ENCODE measurements around the gene TRIM43B.
"Not testable (repeated sequence)": the region's sequence is repeated elsewhere in the genome, so short reads cannot be mapped to it uniquely, and the experiment has no call there.

The TRIM43B gene

DNA sequence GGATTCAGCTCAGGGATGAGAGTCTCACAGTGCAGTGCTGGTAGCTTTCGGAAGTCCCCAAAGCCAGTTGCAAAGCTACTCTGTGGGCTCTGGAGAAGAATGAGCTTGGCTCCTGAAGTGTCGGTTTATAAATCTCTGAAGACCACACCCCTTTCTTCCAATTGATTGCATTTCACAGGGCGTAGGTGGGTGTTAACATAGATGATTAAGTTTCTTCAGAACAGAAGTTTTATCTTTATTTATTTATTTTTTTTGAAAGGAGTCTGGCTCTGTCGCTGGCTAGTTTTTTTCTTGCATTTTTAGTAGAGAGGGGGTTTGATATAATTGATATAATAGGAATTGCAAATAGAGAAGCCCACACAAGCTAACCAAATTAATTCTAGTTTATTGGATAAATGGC lies at the start of gene TRIM43B:
TSS of gene TRIM43B (minus strand) at position 101 of the 400 bp plus-strand sequence. CDS start 2,040 bp downstream, outside the sequence.
- not testable (repeated sequence) for DNase-seq (ENCODE audit: low read depth in 1 of 2, low spot score in 1 of 2)

DNA sequence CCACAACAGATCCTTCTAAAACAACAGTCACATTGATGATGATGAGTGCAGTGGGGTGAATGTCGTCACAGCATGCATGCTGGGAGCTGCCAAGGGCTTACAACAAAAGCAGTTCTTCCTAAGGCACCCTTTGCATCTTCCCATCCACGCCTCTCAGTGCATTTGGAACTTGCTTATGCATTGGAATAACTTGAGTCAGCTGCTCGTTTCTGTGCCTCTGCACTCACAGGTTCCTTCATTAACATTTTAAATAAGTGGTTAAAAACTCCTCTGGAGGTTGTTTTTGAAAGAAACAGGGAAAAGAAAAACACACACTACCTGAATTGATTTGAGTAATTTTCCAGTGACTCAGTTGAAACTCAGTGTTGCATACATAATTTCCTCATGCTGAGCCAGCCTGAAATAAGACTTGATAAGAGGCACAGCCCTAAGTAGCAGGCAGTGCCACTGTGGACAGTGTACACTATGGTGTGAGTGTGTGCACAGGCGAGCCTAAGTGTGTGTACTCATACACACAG lies 46.8 kb upstream of the TRIM43B start:
- DNase-seq (ENCODE audit: low read depth in 1 of 2, low spot score in 1 of 2) = no peak

DNA sequence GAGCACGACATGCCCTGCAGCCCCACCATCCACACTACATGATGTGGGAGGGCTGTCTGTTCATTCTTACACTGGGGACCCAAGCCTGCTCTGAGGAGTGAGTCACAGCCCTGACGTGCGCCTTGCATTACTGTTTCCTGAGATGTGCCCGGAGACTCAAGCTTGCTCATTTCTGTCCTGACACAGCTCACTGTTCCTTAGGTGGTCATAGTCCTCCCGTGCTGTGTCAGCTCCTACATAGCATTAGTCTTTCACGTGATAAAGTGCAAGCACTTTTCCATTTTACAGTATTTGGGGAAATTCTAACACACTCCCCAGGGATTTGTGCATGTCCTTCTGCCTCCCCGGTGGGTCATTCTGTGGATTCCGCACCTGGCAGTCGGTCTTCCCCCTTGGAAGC lies 46.2 kb upstream of the TRIM43B start:
- no peak for DNase-seq (ENCODE audit: low read depth in 1 of 2, low spot score in 1 of 2)

DNA sequence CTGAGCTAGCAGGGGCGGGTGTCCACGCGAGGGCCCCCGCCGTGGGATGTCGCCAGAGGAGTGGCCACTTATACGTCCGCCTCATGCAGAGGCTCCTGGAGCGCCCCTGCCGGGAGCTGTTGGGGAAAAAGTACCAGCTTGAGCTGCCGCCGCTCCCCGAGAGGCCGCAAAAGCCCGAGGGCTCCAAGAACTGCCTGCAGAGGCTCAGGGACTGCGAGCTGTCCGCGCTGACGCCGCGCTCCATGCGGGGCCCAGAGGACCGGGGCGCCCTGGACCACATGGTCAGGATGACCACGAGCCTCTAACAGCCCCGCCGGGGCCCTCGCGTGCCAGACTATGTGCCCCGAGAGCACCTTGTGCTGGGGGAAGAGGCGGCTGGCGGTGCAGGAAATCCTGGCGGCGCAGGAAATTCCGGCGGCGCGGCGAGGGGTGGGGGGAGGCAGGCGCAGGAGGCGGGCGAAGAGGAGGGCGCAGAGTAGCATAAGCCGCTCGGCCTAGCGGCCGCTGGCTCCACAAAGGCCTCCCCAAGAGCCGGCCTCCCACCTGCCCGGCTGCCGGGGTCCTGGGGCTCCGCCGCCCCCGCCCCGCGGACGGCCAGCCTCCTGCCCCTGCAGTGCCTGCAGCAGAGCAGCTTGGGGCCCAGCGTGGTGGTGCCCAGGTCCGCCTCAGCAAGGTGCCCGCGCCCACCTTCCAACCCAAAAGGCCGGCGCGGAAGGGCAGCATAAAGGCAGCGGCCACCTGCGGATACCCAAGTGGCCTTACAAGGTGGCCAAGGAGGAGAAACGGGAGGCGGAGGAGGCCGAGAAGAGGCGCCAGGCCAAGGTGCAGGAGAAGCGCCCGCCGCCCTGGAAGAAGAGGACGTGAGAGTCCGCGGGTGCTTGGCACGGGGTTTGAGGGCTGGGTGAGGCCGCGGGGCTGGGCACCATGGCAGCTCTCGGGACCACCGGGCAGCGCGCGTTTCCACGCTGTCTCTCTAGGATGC lies 42.1 kb upstream of the TRIM43B start:
- peak; percentile 24 to 31 for DNase-seq (ENCODE audit: low read depth in 1 of 2, low spot score in 1 of 2)

DNA sequence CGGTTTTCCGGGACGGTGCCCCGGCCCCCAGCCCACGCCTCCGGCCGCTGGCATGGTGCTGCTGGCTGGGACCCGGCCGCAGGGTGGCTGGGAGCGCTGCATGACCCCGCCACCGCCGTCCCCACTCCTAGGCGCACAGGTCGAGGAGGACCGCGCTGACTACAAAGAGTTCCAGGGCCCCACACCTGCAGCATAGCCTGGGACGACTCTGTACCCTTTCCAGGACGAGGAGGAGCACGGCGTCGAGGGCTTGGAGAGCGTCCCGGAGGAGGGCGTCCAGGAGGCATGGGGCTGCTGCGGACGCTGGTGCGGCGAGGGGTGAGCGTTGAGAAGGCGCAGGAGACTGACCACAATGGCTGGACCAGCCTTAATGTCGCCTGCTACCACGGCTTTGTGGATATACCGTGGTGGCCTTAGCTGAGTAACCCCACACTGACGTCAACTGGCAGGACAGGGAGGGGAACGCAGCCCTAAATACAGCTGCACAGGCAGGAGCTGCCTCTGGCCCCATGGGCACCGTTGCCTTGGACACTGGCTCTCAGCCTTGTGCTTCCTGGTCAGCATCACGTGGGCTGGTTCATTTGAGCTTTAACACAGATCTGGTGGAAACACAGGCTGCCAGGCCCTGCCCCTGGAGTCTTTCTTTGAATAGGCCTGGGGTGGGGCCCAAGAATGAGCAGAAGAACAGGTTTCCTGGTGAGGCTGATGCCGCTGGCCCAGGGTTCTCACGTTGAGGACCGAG lies 40.9 kb upstream of the TRIM43B start:
- no peak for DNase-seq (ENCODE audit: low read depth in 1 of 2, low spot score in 1 of 2)

DNA sequence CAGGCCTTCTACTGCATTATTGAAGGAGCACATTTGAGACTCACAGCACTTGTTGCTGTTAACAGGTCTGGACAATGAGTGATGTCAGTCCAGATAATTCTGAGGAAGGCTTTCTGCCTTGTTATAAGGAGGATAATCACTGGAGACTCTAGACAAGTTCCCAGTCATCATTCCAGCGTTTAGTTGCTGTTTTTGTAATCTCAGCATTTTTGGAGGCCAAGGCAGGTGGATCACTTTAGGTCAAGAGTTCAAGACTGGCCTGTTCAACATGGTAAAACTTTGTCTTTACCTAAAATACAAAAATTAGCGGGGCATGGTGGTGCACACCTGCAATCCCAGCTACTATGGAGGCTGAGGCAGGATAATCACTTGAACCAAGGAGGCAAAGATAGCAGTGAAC lies 39.6 kb upstream of the TRIM43B start:
- no peak for DNase-seq (ENCODE audit: low read depth in 1 of 2, low spot score in 1 of 2)

DNA sequence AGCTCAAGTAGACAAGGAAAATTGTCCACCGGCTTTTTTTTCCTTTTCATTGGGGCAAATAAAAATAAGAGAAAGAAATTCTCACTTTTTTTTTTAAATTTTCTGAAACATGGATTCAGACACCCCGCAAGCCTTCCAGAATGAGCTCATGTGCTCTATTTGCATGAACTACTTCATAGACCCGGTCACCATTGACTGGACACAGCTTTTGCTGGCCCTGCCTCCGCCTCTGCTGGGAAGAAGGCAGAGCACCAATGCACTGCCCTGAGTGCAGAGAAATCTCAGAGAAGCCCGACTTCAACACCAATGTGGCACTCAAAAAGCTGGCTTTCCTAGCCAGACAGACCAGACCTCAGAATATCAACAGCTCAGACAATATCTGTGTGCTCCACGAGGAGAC lies 30.2 kb upstream of the TRIM43B start:
- no peak for DNase-seq (ENCODE audit: low read depth in 1 of 2, low spot score in 1 of 2)

DNA sequence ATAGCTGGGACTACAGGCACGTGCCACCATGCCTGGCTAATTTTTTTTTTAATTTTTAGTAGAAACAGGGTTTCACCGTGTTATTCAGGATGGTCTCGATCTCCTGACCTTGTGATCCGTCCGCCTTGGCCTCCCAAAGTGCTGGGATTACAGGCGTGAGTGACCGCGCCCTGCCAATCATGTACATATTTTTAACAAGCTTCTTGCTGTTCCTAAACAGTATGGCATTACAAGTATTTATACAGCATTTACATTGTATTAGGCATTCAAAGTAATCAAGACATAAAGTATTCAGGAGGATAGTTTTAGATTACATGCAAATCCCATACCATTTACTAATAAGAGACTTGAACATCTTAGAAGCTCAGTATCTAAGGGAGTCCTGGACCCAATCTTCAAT lies 29.7 kb upstream of the TRIM43B start:
- not testable (repeated sequence) for DNase-seq (ENCODE audit: low read depth in 1 of 2, low spot score in 1 of 2)

DNA sequence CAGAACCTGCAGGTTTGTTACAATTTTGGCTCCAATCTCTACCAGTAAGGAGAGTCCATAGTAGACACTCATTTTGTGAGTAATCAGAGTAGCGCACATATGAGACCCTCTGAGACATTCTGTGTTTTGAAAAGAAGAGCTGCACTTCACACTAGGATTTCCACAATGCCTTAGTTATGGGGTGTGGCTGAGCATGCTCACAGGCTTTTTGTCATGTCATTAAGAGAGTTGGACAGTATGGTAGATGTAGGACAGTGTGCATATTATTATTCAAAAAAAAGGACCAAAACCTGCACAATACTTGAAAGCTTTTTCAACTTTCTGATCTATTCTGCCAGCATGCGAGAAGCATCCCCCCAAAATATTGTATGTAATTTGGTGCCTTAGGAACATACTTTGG lies 24.9 kb upstream of the TRIM43B start:
- no peak for DNase-seq (ENCODE audit: low read depth in 1 of 2, low spot score in 1 of 2)

DNA sequence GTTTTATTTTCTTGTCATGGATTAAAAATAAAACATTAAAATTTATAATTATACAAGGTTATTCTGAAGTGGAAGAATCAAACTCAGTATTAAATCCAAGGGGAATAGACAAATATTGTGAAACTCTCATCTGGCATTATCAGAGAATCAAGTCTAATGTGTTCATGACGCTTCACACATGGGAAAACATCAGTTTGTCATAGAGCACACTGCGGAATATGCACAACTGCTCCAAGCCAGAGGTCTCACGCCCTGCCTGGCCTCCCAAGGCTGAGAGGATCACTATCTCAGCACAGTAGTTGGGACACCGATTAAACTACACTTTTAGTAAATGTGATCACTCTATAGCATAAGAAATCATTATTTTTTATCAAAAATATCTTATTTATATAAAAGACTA lies 20.7 kb upstream of the TRIM43B start:
- DNase-seq (ENCODE audit: low read depth in 1 of 2, low spot score in 1 of 2) = no peak

DNA sequence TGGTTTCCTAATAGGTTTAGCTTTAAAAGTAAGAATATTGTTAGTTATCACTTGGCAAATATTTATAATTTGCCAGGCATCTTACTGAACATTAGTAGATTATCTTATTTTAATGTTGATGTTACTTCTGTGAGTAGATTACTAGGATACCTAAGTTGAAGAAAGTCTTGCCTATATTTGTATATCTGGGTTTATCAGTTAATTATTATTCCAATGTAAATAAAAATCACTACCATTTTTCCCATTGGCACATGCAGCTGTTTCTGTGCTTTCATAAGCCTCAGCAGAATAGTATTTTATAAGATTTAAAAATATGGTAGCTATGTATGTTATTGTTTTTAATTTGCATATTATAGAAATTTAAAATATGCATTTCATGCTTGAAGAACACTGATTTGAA lies 16.3 kb upstream of the TRIM43B start:
- DNase-seq (ENCODE audit: low read depth in 1 of 2, low spot score in 1 of 2) = no peak

DNA sequence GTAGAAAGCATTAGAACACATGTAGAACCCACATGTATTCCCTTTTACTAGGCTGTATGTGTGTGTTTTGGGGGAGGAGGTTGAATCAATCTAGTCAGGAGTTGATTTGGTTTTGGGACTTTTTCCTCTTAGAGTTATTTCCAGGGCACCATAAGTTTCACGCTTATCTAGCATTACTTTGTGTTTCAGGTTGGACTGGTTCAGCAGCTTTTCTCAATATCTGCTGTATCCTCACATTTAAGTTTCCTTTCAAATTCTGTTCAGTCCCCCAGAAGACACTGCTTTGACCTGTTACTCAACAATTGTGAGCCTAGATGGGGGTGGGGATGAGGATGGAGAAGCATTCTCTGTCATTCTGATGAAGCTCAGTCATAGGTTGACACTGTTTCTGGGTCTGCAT lies 7.5 kb upstream of the TRIM43B start:
- DNase-seq (ENCODE audit: low read depth in 1 of 2, low spot score in 1 of 2) = not testable (repeated sequence)

DNA sequence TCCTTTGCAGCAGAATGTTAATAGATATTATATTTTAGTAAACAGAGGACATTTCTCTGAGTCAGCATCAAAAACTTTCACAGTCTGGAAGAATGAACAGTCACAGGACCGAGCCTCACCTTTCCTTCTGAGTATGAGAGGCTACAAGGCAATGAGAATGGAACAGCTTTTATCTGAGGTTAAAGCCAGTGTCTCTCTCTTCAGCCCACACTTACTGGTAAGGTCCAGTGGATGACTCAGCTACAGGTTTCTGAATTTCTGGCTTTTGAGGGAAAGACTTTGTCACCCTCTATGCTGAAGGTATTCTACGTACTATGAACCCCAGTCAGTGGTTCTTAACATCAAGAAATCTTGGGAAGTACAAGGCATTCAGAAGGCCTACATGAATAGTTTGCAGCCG lies 9.5 kb downstream of the TRIM43B start:
- DNase-seq (ENCODE audit: low read depth in 1 of 2, low spot score in 1 of 2) = not testable (repeated sequence)

DNA sequence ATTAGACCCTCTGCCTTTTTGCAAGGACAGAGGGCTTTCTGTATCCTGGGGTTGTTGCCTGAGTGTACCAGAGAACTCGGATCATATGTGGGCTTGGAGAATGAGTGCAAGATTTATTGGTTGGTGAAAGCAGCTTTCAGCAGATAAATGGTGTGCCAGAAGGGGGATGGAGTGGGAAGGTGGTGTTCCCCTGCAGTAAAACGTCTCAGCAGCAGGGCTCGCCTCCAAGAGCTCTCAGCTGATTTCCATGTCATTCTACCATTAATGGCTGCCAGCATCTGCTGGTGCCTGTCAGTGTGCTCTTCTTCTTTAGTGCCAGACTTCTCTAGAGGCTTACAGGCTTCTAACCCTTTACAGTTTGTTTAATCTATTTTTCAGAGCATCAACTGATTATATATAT lies 16.6 kb downstream of the TRIM43B start:
- DNase-seq (ENCODE audit: low read depth in 1 of 2, low spot score in 1 of 2) = not testable (repeated sequence)

DNA sequence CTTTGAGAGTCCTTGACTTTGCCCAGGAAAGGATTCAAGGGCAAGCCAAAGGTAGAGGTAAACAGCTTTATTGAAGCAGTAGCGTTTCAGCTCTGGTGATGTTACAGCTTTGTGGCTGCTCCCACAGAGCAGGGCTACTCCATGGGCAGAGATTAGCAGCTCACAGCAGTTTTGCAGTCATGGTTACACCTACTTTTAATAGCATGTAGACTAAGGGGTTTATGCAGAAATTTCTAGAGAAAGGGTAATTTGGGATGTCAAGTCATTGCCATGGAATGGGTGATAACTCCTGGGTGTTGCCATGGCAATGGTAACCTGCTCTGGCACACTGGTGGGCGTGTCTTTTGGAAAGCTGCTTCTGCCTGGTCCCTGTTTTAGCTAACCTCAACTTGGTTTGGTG lies 18.0 kb downstream of the TRIM43B start:
- not testable (repeated sequence) for DNase-seq (ENCODE audit: low read depth in 1 of 2, low spot score in 1 of 2)

DNA sequence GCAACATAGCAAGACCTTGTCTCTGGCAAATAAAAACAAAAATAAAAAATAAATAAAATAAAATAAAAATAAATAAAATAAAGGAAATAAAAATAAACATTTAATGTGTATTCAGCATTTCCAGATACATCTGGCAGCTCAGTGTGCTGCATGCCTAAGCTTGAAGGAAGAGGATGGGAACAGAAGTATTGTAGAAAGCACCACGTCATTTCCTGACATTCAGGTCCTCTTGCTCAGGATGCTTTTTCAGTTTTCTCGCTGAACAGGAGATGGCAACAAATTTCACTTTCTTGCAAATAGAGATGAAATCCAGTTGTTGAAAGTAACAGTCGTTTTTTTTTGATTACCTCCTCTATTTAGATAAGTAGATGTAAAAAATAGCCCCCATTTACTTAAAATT lies 21.3 kb downstream of the TRIM43B start:
- DNase-seq (ENCODE audit: low read depth in 1 of 2, low spot score in 1 of 2) = not testable (repeated sequence)

DNA sequence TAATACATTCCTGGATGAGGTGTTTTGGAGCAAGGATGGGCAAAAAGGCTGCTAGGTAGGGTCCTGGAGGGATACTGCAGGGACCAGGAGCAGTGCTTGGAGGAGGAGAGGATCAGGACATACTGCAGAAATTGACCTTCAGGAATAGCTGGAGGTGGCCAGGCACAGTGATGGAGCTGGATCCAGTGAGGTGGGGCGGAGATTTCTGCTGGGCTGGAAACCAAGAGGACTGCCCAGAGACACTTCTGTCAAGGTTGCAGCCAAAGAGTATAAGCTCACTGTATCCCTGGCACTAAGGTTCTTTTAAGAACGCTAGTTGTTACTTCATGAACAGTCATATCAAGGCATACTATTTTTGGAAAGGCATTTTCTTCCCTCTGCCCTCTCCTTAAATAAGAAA lies 39.2 kb downstream of the TRIM43B start:
- not testable (repeated sequence) for DNase-seq (ENCODE audit: low read depth in 1 of 2, low spot score in 1 of 2)

DNA sequence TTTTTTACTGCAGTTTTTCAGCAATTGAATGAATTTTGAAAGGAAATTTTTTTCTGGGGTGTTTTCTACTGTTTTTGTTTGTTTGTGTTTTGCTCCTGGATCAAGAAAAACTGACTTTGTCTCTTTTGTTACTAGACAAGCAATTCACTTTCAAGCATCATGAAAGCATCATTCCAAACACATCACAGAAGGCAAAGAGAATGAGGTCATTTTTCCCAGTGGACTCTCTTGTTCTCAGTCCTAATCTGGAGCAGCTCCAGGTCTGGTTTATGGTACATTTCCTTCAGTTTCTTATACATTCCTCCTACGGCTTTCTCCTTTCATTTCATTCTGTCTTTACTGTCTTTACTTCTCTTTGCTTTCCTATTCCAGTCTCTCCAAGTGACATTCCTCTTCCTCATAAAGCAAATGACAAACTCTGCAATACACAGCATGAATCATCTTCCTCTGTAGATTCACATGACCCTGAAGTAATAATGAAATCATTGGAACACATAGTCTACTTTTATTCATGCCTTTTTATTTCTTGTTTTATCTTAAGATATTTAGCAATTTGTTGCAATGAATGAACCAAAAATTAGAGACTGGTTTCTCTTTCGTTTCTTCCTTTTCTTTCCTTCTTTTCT lies 42.0 kb downstream of the TRIM43B start:
- DNase-seq (ENCODE audit: low read depth in 1 of 2, low spot score in 1 of 2) = not testable (repeated sequence)

DNA sequence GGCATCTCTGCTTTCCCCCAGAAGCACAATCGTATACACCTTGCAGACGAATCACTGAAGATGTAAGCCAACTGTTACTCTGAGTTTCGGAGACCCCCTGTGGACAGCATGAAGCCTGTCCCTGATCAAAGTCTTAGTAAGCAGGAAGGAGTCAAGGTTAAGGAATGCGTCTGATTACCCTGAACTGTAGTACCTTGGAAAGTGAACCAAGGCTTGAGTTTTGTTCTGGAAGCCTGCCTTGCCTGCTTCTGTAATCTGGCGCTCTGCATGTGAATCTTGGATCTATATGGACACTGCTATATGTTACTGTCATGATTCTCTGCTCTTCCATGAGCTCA lies 48.7 kb downstream of the TRIM43B start:
- not testable (repeated sequence) for DNase-seq (ENCODE audit: low read depth in 1 of 2, low spot score in 1 of 2)

DNA sequence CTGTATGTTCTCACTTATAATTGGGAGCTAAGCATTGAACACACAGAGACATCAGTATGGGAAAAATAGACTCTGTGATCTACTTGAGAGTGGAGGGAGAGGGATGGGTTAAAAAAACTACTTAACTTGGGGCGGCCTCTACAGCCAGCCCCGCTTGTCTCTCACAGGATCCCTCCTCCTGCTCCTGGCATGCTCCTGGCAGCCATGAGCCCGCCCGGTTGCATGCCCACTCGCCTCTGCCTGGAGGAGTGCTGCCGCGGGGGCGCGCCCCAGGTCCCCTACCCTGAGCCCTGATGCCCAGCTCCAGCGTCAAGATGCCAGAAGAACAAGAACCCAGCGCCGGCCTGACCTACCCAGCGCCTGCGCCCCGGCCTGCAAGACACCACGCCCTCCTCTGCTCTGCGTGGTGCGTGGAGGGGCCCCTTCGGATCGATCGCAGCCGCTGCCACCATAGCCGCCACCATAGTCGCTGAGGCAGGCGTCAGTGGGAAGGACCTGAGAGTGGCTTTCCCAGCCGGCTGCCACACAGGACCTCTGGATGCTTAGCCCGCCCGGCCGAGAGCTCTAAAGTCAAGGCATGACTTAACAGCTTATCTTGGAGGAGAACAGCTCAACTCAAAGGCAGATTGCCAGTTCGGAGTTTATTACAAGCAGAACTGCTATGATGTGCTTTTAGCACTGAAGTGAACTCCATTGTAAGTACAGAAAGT lies 49.2 kb downstream of the TRIM43B start:
- DNase-seq (ENCODE audit: low read depth in 1 of 2, low spot score in 1 of 2) = not testable (repeated sequence)

Measured in activated T-helper 1 cell treated with anti-CD3 and anti-CD28 coated beads, Interleukin-2, amount 50 U/mL, for 16 hours (primary cell).